ACHN (cell line): Measurements from ENCODE around the gene XIRP1.
A peak's percentile ranks its signal among the peaks of the same experiment; 100 is the strongest.

ENCODE experiments used
- DNase-seq: peaks from one replicate; pipeline ENCODE4 v3.0.0-alpha.2; 2015
- in situ Hi-C: cut with HindIII; loops from 2 replicates; pipeline ENCODE4 v1.10.0; 2017; ENCODE audit warnings: low sequenced_read_pairs, low pct_ligation_motif_present, low pct_unique_long_range_greater_than_20kb

Gene XIRP1

DNA sequence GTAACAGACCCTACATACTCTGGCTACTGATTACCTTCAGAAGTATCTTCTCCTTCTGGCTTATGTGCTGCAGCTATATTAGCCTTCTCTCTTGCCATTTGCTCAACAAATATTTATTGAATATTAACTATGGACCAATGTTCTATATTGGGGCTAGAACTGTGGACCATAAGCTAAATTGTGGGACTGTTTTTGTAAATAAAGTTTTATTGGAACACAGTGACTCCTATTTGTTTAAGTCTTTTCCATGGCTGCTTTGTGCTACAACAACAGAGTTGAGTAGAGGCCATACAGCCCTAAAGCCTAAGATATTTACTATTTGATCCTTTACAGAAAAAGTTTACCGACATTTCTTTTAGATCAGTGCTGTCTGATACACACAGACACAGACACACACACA lies 20.3 kb upstream of the XIRP1 start:
- in situ Hi-C loops = no loop called here
- DNase-seq = no peak

DNA sequence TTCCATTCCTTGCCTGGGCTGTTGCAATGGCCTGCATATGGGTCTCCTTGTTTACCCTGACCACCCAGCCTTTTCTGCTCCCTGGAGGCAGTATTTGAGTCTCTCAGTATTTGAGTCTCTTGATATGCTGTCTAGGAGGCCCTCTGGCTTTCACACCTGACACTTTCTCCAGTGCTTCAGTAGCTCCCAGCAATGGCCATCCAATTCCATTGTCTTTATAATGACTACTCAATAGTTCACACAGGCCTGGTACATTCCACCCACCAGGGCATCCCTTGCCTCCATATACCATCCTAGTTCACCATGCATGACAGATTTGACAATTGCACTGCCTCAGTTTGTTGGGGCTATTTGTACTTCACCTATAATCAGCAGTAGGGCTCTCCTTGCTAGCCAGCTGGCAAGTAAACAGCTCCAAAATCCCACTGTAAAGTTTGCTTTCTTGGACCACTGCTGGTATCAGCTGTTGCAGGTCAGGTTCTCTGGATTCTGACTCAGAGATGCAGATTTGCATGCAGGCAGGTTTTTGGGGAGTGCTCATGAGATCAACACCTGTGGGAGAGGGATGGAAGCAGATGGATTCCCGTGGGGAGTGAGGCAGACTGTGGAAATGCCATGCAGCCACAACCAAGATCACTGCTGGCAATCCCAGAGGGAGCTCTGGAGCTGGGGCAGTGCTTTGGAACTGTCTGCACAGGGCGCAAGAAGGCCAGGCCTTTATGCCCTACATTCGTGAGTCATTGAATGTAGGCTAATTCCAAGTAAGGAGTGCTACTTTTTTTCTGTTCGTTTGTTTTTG lies 19.1 kb upstream of the XIRP1 start:
- in situ Hi-C loops = no loop called here
- DNase-seq = no peak

DNA sequence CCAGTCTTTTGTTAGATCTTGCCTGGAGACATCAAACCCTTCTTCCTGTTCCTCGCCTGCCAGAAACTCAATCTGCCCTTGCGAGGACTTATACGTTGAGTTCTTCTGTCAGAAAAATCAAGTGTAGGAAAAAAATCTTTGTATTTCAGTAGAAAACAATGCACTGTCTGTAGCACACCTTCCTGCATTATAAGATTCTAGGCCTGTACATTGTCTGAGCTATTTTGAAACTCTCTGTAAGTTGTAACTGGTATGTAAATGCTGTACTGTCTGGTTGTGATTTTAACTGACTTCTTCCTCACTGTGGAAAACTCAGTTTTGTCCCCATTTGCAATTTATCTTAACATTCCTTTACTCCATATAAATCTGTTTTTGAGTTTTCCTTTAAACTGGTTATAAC lies 17.7 kb upstream of the XIRP1 start:
- in situ Hi-C loops = no loop called here

DNA sequence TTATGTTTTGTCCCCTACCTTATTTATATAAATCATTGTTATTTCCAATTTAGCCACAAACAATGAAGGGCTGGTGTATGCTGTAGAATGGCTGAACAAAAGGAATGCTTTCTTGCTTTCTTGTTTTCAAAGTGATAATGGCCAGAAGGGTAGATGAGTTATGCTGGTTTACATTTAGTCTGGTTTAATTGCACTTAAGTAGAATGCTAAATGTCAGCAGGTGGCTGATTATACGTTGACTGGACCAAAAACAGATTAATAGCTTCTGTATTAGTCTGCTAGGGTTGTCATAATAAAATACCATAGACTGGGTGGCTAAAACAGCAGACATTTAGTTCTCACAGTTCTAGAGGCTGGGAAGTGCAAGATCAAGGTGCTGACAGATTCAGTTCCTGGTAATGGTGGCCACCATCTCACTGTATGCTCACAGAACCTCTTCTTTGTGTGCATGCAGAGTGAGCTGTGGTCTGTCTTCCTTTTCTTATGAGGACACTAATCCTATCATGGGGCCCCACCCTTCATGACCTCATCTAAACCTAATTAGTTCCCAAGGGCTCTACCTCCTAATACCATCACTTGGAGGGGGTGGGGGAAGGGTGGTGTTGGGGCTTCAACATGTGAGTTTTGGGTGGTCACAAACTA lies 17.1 kb upstream of the XIRP1 start:
- in situ Hi-C loops = no loop called here
- DNase-seq = no peak

More for the DNA sequence above, 17.7 kb upstream of the XIRP1 start:
- no peak for DNase-seq

DNA sequence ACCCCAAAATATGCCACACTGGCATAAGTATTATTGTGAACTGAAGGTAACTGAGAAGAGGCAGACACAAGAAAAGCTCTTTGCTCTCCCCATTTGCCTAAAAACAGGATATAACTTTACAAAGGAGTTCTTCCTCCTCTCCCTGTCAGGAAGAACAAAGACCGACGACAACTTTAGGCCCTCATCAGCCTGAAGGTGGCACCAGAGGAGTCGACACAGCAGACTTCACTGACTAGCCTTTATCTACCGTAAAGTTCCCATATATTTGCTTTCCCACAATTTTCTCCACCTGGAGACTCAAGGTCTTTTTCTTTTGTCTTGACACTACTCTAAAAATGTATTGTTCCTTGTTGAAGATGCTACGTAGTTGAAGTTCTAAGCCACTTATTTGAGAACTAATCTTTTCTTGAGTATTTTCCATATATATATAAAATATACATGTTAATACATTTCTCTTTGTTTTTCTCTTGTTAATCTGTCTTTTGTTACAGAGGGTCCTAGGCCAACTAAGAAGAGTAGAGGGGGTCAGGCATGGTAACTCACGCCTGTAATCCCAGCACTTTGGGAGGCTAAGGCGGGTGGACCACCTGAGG lies 16.2 kb upstream of the XIRP1 start:
- in situ Hi-C loops = no loop called here
- peak; percentile 57 for DNase-seq

DNA sequence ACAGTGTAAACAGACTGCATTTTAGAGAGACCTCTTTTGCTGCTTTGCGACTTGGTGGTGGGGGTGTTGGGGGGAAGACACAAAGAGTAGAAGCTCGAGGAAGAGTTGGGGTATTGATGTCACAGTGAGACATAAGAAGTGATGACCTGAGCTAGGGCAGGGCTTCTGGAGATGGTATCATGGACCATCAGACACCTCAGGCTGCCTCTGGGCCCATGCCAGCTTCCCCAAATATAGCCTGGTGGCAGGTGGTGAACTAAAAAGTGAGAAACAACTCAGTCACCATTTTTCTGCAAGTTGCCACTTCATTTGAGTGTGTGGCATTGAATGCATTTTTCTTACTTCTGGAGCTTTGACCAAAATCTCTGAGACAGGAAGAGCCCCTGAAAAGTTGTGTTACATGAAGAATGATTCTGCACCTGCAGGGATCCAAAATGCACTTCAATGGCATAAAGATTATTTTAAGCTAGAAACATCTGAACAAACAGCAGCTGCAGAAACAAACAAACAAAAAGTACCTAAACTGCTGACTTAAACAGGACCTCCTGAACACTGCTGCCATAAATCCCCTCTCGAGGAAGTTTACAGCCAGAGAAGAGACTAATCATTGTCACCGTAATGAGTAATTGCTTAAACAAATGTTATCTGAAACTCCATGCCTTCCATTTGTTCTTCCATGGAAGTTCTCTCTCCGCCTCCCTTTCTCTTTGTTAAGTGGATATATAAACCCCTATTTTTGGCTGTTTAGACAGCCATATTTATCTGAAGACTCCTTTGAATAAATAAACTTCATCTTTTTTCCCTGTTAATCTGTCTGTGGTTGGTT lies 15.2 kb upstream of the XIRP1 start:
- no peak for DNase-seq
- in situ Hi-C loops = no loop called here

DNA sequence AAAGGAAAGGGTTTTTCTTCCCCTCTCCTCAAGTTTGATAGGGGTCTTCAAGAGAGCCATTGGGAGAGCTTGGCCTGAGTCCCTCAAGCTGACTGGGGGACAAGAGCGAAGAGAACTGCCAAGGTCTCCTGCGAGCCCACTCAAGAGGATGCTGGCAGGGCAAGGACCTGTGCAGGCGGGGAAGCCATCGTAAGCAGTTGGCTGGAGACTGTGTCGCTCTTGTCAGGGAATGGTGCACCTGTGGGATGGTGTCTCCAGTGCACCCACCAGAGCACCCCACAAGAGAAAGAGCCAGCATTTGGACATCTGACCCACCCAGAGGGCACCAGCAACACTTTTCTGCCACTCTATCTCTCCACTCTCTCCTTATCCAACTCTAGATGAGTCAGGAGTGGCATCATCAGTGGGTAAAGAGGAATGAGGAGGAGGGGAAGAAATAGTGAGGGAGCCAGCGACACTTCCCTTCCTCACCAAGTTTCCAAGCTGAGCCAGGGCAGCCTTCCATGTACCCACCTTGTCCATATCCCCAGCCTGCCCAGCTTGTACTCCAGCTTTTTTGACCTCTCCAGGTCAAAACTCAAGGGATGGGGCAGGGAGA lies 13.6 kb upstream of the XIRP1 start:
- DNase-seq = no peak
- in situ Hi-C loops = no loop called here

DNA sequence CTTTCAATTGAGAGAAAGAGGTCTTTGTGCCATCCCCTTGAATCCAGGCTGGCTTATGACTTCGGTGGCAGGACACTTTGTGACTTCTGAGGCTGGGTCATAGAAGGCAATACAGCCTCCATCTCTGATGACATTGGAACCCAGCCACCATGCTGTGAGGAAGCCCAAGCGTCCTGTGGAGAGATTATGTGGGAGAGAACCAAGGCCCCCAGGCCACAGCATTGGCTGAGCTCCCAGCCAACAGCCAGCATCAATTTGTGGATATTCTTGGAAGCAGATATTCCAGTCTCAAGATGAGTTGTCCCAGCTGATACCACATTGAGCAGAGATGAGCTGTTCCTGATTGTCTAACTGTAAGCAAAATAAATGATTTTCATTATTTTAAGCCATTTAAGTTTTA lies 12.7 kb upstream of the XIRP1 start:
- in situ Hi-C loops = no loop called here
- DNase-seq = no peak

DNA sequence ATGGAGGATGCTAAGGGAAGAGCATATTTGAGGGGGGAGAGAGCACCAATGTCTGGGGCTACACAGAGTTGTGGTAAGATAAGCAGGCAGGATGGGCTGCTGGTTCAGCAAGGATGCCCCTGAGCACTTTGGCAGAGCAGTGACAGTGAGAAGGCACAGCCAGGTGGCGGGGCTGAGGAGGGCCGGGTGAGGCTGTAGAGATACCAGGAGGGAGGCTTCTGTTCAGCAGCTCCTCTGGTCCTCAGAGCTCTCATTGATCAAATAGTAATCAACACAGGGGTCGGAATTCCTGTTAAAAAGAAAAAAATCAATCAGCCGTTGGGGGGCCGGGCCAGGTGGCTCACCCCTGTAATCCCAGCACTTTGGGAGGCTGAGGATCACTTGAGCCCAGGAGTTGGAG lies 11.5 kb upstream of the XIRP1 start:
- in situ Hi-C loops = no loop called here

DNA sequence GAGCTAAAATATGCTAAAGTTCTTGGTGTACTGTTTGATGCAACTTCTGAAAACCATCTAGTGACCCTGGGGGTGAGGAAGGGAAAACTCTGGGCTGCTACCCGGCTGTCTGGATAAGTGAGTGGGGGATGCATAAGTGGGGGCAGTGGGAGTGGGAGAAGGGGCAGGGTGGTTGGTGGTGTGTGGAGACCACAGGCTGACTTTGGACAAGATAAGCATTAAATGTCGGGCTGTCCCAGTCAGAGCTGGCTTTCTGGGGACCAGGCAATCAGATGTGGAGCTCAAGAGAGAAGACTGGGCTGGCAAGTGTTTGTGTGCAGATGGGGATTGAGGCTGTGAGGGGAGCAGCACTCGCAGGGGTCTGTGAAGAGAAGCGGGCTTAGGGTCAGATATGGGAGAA lies 11.0 kb upstream of the XIRP1 start:
- DNase-seq = no peak
- in situ Hi-C loops = no loop called here

More for the DNA sequence above, 11.5 kb upstream of the XIRP1 start:
- no peak for DNase-seq

DNA sequence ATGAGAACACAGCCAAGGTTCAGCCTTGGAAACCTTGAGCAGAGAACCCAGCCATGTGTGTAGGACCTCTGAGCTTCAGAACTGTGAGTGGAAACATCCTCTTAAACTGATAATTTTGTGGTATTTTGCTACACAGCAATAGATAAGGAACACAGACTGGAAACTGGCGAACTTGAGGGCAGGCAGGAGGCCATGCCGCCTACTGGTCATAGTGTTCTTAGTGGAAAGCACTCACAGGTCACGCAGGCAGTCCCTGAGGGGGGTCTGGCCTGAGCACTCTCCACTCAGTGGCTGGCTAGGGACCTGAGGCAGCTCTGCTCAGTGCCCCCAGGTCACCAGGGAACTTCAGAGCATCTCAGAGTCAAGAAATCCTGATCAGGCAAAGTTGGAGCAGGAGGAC lies 9.7 kb upstream of the XIRP1 start:
- no peak for DNase-seq
- in situ Hi-C loops = no loop called here

DNA sequence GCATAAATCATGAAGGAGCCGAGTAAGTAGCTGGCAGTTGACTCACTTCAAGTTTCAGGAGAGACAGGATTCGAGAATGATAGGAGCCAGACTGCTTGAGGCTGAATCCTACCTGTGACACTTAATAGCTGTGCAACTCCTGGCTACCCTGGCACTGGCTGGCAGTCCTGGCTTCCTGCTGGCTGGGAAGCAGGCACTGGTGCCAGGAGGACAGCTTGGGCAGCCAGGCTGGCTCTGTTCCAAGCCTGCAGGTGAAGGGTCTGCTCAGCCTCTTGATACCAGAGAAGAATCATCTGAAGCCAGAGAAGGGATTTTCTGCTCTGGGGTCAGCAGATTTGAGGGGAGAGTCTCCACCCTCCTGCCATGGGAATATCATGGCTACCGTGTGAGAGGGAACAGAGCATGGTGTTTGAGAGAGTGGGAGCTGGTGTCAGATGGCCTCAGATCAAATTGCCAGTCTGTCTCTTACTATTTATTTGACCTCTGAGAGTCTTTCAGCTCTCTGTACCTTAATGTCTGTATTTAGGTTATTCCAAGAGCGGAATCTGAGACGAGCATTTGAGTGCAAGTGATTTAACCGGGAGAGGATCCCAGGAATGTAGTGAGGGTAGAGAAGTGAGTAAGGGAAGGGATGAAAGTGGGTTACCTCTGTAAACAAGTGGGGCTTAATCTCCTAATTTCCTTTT lies 4.4 kb upstream of the XIRP1 start:
- DNase-seq = no peak
- in situ Hi-C loops = no loop called here

DNA sequence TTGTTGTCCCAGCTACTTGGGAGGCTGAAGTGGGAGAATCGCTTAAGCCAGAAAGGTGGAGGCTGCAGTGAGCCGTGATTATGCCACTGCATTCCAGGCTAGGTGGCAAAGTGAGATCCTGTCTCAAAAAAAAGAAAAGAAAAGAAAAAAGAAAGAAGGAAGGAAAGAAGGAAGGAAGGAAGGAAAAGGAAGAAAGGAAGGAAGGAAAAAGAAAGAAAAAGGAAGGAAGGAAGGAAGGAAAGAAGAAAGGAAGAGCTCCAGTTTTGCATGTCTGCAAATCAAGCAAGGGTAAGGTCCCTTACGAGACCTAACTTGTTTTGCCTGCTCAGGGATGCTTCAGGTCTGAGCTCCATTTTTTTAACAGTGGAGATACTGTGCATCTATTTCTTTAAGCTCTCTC lies 3.6 kb upstream of the XIRP1 start:
- no peak for DNase-seq
- in situ Hi-C loops = no loop called here

DNA sequence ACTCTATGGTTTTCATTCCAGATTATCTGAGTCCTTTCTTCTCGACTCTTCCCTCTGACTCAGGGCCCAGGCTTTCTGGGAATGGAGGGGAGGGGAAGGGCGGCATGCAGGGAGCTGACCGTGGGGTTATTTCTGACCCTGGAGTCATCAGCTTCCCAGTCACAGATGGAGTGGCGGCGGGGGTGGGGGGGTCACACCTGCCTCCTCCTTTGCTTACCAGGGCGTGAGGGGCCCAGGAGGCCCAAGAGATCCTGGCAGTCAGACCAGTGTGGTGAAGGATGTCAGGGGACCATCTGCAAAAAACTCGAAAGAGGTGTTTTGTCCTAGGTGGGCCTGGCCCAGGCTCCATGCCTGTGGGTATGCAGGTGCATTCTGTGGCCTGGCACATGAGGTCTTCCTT lies 996 bp upstream of the XIRP1 start:
- in situ Hi-C loops = no loop called here
- DNase-seq = peak; percentile 39

DNA sequence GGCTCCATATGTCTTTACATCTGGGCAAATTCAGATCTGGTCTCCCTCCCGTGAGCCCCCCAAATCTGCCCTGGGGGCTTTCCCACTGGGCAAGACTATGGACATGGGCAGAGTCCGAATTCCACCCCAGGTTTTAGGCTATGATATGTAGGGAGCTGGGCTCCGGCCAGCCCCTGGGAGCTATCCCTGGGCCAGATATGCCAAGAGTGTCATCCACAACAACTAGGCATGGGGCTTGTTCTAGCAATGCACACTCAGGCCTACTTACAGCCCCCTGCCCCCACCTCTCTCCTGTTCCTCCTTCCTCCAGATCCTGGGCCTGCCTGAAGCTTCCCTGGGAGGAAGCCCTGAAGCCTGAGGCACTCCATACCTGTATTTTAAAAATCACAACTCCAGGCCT lies 622 bp downstream of the XIRP1 start:
- in situ Hi-C loops = no loop called here
- DNase-seq = no peak

DNA sequence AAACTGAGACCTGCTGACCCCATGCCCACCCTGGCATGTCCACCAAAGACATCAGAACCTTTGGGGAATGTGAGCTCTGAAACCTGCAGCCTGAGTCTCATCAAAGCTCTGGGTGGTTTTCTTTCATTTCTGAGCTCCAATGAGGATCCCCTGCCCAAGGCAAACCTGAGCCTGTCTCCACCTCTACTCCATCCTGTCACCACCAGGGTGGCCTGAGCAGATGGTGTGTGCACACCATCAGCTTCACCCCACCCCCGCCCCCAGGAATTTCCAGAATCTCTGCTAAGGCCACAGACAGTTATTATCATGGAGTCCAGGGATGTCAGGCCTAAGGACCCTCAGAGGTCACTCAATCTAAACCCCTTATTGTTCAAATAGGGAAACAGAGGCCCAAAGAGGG lies 1.3 kb downstream of the XIRP1 start:
- in situ Hi-C loops = no loop called here
- no peak for DNase-seq

DNA sequence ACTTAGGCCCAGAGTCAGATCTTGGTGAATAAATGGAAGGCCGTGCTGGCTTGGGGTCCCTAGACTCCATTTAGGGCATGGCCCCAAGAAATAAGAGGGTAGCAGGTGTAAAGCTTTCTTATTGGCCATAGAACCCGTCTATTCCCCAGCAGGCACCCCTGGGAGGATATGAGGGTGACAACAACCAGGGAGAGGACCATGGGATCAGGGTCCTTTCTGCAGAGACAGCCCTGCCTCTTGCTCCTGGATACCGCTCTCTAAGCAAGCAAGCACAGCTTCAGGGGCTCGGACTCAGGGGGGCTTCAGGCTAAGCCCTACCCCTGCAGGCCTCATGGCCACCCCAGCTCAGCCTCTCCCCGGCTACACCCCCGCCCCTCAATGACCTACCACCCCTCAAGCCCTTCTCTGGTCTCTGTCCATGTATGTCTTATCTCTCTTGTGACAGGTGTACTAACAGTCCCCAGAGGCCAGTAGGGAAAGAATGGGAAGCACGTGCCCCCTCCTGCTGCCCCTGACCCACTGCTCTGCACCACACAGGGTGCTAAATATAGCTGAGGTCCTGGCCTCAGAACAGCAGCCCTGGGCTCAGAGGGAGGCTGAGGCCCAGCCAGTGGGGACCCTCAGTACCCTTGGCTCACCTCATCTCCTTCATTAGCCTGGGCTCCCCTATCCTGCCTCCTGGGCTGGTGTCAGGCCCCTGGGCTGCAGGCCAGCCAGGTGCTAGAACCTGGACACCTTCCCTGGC lies 1.9 kb downstream of the XIRP1 start:
- DNase-seq = no peak
- in situ Hi-C loops = no loop called here

DNA sequence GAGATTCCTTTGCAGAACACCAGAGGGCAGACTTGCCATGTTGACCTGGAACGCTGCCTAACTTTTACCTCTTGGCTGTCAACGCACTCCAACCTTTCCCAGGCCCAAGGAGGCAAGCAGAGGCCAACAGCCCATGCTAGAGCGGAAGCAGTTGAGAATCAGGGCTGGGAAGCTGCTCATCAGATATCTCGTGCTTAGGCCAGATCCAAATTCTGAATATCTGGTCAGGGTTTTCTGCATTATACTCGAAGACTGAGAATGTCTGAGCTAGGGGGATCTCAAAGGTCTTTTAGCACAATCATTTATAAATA lies 2.5 kb downstream of the XIRP1 start:
- in situ Hi-C loops = no loop called here
- DNase-seq = peak; percentile 54
